Mesodermal cell (in vitro differentiated cells): ENCODE data around the gene TRPM1.

ENCODE experiments used
- H3K27ac ChIP-seq: 2 replicates; pipeline ENCODE4 v1.7.0; 2013; ENCODE audit warnings: mild to moderate bottlenecking, low read depth, low read length, moderate library complexity; ENCODE audit not compliant: severe bottlenecking
- H3K36me3 ChIP-seq: 2 replicates; pipeline ENCODE4 v1.7.1; 2013; ENCODE audit warnings: mild to moderate bottlenecking, low read length, moderate library complexity; ENCODE audit not compliant: control insufficient read depth, insufficient read depth
- H3K4me1 ChIP-seq: one replicate; pipeline ENCODE4 v1.7.1; 2013; ENCODE audit warnings: mild to moderate bottlenecking, low read length; ENCODE audit not compliant: insufficient read depth, control insufficient read depth, poor library complexity, severe bottlenecking
- H3K4me3 ChIP-seq: 2 replicates; pipeline ENCODE4 v1.7.0; 2013; ENCODE audit warnings: low read length, control low read depth, mild to moderate bottlenecking; ENCODE audit not compliant: insufficient read depth, poor library complexity, severe bottlenecking; ENCODE audit errors: extremely low read depth
- H3K9me3 ChIP-seq: 2 replicates; pipeline ENCODE4 v1.7.1; 2013; ENCODE audit warnings: mild to moderate bottlenecking, low read length, moderate library complexity; ENCODE audit not compliant: control insufficient read depth
- WGBS, 2 experiments: methylation state at CpG; one replicate each; pipeline ENCODE4 v1.1.5; 2013; ENCODE audit warnings: missing lambda C conversion rate in 2 of 2; ENCODE audit not compliant: insufficient coverage in 2 of 2; 5-methylcytosine and 5-hydroxymethylcytosine counted together

Gene TRPM1

GRCh38 chr15:31136016-31136415 lies 34.5 kb upstream of the TRPM1 start:
- Histone ChIP-seq H3K4me3 (no peak overlapping the region), H3K36me3 (no peaks in the 10 kb centered on the region), H3K9me3 (no peaks in the 10 kb centered on the region), H3K27ac (no peak overlapping the region), H3K4me1 (no peaks in the 10 kb centered on the region)
- 91 to 96% methylated on average over 5 to 7 of the region's 9 CpGs for WGBS, 2 experiments

- no peak overlapping the region for H3K4me3 ChIP-seq
- WGBS, 2 experiments, result 83 to 94% methylated on average over 4 to 5 of the region's 6 CpGs
- no peak overlapping the region for H3K27ac ChIP-seq
- no peaks in the 10 kb centered on the region for H3K9me3 ChIP-seq
- H3K36me3 ChIP-seq, result no peaks in the 10 kb centered on the region
- H3K4me1 ChIP-seq, result no peaks in the 10 kb centered on the region
These were observed 34.0 kb upstream of the TRPM1 start for GRCh38 chr15:31135523-31135922.

- Histone ChIP-seq H3K4me1 (no peaks in the 10 kb centered on the region), H3K36me3 (no peaks in the 10 kb centered on the region), H3K27ac (no peak overlapping the region), H3K4me3 (no peak overlapping the region), H3K9me3 (no peaks in the 10 kb centered on the region)
- 97 to 100% methylated on average over 1 to 5 of the region's 5 CpGs for WGBS, 2 experiments
These were observed 32.4 kb upstream of the TRPM1 start for GRCh38 chr15:31133890-31134289.

- no peak overlapping the region for H3K4me3 ChIP-seq
- no peaks in the 10 kb centered on the region for H3K36me3 ChIP-seq
- H3K4me1 ChIP-seq, result peaks cover 2% of the 10 kb centered on the region
- WGBS, 2 experiments, result 88 to 95% methylated on average over 9 to 11 of the region's 12 CpGs
- H3K27ac ChIP-seq, result no peak overlapping the region
- no peaks in the 10 kb centered on the region for H3K9me3 ChIP-seq
These were observed 30.4 kb upstream of the TRPM1 start for GRCh38 chr15:31131853-31132375.

GRCh38 chr15:31130576-31131237 lies 29.2 kb upstream of the TRPM1 start:
- Histone ChIP-seq H3K27ac (no peak overlapping the region), H3K36me3 (no peaks in the 10 kb centered on the region), H3K4me3 (no peak overlapping the region), H3K4me1 (peaks cover 2% of the 10 kb centered on the region), H3K9me3 (no peaks in the 10 kb centered on the region)
- WGBS, 2 experiments, result 94 to 95% methylated on average over 5 to 7 of the region's 12 CpGs

GRCh38 chr15:31129769-31130303 lies 28.3 kb upstream of the TRPM1 start:
- no peak overlapping the region for H3K4me3 ChIP-seq
- H3K4me1 ChIP-seq, result peaks cover 2% of the 10 kb centered on the region
- H3K27ac ChIP-seq, result no peak overlapping the region
- 94 to 100% methylated on average over 1 to 3 of the region's 3 CpGs for WGBS, 2 experiments
- no peaks in the 10 kb centered on the region for H3K36me3 ChIP-seq
- H3K9me3 ChIP-seq, result no peaks in the 10 kb centered on the region

- H3K36me3 ChIP-seq, result no peaks in the 10 kb centered on the region
- no peaks in the 10 kb centered on the region for H3K9me3 ChIP-seq
- peaks cover 2% of the 10 kb centered on the region for H3K4me1 ChIP-seq
- no peak overlapping the region for H3K27ac ChIP-seq
- WGBS, 2 experiments, result 48 to 49% methylated on average over 17 to 19 of the region's 19 CpGs
- H3K4me3 ChIP-seq, result no peak overlapping the region
These were observed 27.6 kb upstream of the TRPM1 start for GRCh38 chr15:31128919-31129768.

GRCh38 chr15:31128477-31128876 lies 27.0 kb upstream of the TRPM1 start:
- Histone ChIP-seq H3K4me3 (no peak overlapping the region), H3K27ac (no peak overlapping the region), H3K36me3 (no peaks in the 10 kb centered on the region), H3K4me1 (peaks cover 2% of the 10 kb centered on the region), H3K9me3 (no peaks in the 10 kb centered on the region)
- WGBS, 2 experiments, result 93 to 95% methylated on average over 2 to 3 of the region's 6 CpGs

- H3K27ac ChIP-seq, result no peak overlapping the region
- 88% methylated on average over 11 to 13 of the region's 13 CpGs for WGBS, 2 experiments
- H3K4me1 ChIP-seq, result peaks cover 2% of the 10 kb centered on the region
- no peaks in the 10 kb centered on the region for H3K36me3 ChIP-seq
- H3K9me3 ChIP-seq, result no peaks in the 10 kb centered on the region
- H3K4me3 ChIP-seq, result no peak overlapping the region
These were observed 26.2 kb upstream of the TRPM1 start for GRCh38 chr15:31127596-31128261.

GRCh38 chr15:31125061-31125460 lies 23.5 kb upstream of the TRPM1 start:
- Histone ChIP-seq H3K4me3 (no peak overlapping the region), H3K9me3 (no peaks in the 10 kb centered on the region), H3K36me3 (no peaks in the 10 kb centered on the region), H3K27ac (no peak overlapping the region), H3K4me1 (peaks cover 2% of the 10 kb centered on the region)
- WGBS, 2 experiments, result 90 to 92% methylated on average over 2 to 4 of the region's 8 CpGs
